ENCODE data around the gene RFXAP.
"Not testable (repeated sequence)": the region's sequence is repeated elsewhere in the genome, so short reads cannot be mapped to it uniquely, and the experiment has no call there.

Gene RFXAP, protein sequence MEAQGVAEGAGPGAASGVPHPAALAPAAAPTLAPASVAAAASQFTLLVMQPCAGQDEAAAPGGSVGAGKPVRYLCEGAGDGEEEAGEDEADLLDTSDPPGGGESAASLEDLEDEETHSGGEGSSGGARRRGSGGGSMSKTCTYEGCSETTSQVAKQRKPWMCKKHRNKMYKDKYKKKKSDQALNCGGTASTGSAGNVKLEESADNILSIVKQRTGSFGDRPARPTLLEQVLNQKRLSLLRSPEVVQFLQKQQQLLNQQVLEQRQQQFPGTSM

DNA sequence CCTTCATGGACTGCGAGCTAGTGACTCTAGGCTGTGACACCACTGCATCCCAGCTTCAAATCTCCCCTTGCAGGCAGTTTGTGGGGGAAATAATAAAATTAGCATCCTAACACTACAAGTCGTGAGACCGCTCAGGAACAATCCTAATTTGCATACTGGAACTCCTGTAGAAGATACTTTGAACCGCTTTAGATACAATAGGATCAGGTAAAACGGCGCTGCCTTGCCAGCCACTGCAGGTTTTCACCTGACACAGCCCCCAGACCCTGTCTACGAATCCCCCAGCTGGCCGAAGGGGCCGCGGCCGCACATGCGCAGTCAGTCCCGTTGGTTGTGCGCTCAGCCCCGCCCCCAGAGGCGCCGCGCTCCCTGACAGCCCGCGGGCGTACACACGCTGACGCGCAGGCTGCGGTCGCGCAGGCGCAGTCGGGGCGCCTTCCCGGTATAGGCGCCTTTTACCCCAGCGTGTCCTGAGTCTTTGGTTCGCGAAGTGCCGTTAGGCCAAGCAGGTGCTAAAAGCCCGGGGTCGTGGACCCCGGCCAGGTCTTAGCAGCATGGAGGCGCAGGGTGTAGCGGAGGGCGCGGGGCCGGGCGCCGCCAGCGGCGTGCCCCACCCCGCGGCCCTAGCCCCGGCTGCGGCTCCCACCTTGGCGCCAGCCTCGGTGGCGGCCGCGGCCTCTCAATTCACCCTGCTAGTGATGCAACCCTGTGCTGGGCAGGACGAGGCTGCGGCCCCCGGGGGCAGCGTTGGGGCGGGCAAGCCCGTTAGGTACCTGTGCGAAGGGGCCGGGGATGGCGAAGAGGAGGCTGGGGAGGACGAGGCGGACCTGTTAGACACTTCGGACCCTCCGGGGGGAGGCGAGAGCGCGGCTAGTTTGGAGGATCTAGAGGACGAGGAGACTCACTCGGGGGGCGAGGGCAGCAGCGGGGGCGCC is at the start of gene RFXAP:
Gene RFXAP, plus strand, starts transcription at position 419 of the 935 bp plus-strand sequence. Its CDS starts 136 bp downstream, at position 555.
- DNase-seq: peak; percentile 65

DNA sequence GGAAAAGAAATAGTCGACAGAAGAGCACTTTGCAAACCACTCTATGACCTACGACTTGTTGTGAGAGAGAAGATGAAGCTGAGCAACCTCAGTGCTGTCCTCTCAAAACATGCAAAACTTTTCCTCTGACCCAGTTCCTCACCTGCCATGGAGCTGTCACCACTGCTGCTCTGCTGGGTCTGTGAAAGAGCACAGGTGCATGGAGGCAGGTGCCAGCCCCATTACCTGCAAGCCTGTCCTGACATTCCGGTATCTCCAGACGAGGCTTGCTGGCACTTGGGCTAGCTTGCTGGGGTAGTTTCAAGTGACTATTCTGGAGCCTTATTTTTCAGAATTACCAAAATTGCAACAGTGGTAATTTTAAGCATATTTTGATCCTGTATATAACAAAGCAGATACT is 49.5 kb upstream of the RFXAP start:
- DNase-seq: no peak

DNA sequence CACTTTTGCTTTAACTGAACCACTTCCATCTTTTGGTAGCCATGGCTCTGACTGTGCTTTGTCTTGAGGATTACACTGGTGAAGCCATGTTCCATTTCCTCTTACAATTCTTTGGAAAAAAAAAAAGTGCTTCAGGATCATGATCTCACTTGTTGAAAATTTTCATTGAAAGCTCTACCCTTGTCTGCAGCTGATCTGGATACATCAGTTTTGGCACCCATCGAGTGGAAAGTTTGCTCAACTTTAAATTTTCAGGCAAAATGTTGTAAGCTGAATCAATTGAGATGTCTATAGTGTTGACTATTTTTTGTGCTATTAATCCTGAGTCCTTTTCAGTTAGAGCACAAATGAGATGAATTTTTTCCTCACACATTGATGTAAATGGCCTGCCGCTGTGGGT is 48.3 kb upstream of the RFXAP start:
- DNase-seq: no peak

- no peak for DNase-seq
These were observed 46.2 kb upstream of the RFXAP start for GRCh38 chr13:36772853-36773252.

GRCh38 chr13:36774931-36775330 is 44.1 kb upstream of the RFXAP start:
- no peak for DNase-seq

DNA sequence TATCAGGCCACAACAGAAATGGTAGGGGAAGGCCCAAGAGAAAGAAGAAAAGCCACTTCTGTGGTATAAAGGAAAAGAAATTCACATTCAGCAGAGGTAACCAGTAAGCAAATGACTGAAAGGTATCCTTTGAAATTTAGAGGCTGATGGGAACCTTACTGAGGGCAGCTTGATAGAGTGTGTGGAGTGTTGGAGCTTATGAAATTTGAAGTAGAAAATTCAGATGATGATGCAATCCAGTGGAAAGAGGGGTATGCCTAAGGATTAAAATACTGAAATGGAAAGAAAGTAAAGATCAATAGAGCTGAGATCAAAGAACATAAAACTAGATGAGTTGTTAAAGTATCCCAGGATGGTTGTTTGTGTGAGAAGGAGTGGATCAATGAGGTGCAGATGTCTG is 42.8 kb upstream of the RFXAP start:
- DNase-seq: no peak

DNA sequence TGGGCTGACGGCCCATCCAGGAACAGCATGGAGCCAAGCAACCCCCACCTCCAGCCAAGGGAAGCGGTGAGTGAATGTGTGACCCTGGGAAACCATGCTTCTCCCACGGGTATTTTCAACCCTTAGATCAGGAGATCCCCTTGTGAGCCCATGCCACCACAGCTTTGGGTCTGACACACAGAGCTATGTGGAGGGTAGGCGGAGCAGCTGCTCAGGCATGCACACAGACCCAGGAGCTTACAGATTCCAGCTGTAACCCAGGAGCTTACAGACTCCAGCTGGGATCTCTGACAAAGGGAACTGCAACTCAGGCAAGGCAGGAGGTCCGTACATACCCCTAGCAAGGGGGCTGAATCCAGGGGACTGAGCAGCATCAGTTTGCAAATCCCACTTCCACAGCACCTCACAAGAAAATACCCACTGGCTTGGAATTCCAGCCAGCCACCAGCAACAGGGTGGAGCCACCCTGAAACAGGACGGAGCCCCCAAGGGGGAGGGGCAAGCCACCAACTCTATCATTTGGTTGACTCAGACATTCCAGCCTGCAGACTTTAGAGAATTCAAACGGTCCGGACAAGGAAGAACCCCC is 40.8 kb upstream of the RFXAP start:
- no peak for DNase-seq

DNA sequence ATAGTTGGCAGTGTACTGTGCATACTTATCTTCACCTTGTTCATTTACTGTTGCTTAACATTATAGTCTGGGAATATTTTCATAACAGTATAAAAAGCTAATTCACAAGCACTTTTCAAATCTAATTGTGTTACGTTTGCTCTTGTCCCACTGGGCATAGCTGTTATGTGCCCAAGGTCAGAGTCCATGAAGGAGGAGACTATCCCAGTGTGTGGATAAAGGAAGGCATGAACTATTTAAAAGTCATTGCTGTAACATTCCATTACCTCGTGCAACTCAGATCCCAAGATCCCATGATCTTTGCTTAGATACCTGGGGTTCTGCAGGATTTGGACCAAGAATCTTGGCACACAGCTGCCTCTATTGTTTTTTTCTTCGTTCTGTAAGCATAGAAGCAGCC is 35.1 kb upstream of the RFXAP start:
- no peak for DNase-seq

GRCh38 chr13:36786175-36786574 is 32.8 kb upstream of the RFXAP start:
- DNase-seq: not testable (repeated sequence)

DNA sequence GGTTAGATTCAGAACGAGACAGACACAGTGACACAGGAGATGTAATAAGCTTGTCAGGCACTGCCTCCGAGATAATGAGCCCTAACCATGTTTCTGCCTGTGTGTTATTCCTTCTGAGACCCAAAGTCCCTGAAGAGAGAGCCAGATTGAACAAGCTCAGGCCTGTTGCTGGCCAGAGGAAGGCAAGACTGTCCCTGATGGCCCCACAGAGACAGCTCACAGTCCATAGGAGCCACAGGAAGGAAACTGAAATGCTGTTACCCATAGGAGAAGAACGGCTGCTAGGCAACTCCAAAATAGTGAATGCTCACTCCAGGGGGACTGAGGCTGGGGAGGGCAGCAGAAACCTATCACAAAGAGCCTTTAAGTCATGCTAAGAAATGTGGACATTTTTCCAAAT is 31.8 kb upstream of the RFXAP start:
- no peak for DNase-seq

- DNase-seq: no peak
These were observed 30.7 kb upstream of the RFXAP start for GRCh38 chr13:36788276-36788675.

- DNase-seq: no peak
These were observed 30.0 kb upstream of the RFXAP start for GRCh38 chr13:36789061-36789460.

- no peak for DNase-seq
These were observed 29.3 kb upstream of the RFXAP start for GRCh38 chr13:36789730-36790129.

DNA sequence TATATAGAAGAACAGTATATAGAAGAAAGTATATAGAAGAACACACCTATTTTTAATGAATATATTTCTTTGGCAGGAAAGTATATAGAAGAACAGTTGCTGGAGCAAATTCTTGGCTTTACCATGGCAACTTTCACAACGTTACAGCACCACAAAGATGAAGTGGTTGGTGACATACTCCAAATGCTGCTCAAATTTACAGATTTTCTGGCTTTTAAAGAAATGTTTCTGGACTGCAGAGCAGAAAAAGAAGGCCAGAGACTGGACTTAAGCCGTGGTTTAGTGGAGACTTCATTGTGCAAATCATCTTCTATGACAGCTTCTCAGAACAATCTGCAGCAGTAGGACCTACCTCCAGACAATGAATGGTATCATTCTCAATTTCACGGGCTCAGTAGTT is 24.3 kb upstream of the RFXAP start:
- no peak for DNase-seq

- no peak for DNase-seq
These were observed 23.6 kb upstream of the RFXAP start for GRCh38 chr13:36795463-36795862.

DNA sequence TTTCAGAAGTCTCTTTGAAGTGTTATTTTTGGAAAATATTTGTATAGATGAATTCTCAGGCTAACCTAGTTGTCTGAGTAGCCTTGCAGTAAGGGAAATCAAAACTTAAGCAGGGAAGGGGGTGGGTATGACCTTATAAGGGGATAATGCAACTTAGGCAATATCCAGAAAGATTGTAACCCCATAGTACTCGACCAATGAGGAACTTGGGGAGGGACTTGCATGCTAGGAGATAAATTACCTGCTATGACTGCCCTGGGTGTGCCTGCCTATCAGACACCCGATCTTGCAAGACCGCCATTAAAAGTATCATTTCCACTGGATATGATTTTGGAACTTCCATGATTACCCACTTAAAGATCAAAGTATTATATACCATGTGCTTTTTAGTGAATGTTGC is 23.0 kb upstream of the RFXAP start:
- no peak for DNase-seq

DNA sequence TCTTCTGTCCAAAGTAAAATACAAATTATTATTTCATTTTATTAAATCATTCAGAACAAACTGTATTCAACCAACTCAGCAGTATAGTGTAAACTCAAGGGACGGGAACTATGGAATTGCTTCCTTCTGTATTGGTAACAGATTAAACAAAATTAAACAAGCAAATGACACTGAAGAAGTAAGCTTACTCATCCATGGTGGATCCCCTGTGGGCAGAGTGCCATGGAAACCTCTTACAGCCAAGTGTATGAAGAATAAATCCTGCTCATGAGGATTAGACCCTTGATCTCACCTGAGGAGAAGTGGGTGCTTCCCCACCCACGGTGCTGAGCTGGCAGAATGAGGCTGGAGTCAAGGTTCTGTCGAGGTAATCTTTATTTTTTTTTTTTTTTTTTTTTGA is 18.0 kb upstream of the RFXAP start:
- DNase-seq: no peak

DNA sequence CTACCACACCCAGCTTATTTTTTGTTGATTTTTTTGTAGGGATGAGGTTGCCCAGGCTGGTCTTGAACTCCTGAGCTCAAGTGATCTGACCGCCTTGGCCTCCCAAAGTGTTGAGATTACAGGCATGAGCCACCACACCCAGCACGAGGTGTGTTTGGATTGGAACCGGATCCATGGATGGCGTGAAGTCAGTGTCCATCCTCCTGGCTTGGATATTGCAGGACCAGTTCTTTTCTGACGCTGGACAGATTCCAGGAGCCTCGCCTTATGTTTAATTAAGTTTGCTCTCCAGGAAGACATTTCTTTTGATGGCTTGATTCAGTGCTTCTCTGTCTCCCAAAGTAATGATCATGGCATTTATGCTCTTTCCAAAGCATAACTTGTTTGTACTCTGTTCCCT is 14.4 kb upstream of the RFXAP start:
- DNase-seq: no peak

DNA sequence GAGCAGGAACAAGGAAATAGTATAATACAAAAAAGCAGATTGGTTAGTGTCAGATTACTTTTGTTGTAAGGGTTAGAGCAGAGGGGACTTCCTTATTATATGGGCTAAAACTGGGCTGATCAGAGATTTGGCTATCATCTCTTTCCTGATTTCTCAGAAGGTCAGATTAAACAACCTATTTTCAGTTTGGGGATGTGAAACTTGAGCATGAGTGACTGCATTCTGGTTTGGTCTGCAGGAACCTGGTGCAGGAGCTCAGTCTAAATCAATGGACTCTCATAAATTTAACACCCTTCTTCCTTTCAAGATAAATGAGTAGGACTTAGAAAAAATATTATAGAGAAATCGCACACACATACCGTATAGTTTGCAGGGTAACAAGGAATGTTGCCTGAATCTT is 12.9 kb upstream of the RFXAP start:
- DNase-seq: no peak

DNA sequence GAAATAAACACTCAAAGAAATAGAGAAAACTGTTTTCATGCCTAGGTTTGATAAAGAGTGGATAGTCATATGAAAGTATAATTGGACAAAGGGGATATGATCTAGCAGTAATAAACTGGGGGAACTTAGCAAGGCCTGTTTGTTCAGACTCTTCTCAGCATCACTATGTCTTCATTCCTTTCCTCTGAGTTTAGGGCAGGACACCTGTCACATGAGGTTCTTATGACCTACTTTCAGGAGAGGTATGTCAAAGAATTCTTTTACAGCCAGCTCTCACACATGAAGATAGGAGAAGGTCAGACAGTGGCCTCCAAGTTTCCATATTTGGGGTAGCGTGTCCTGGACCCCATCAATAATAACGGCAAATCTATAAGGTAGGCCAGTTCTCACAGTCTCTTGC is 11.4 kb upstream of the RFXAP start:
- DNase-seq: no peak

- no peak for DNase-seq
These were observed 5.8 kb upstream of the RFXAP start for GRCh38 chr13:36813225-36813624.

- no peak for DNase-seq
These were observed 4.6 kb upstream of the RFXAP start for GRCh38 chr13:36814465-36814864.

GRCh38 chr13:36815062-36815461 is 4.0 kb upstream of the RFXAP start:
- no peak for DNase-seq
